ENCODE measurements around the gene PCNT. TPM values are rescaled to one million over a fixed set of nuclear protein-coding genes. Genes with fewer than 3 reads are reported as not detected.

The PCNT gene
- total RNA-seq, 1 experiment from 2014 or later: 39.6 TPM

DNA sequence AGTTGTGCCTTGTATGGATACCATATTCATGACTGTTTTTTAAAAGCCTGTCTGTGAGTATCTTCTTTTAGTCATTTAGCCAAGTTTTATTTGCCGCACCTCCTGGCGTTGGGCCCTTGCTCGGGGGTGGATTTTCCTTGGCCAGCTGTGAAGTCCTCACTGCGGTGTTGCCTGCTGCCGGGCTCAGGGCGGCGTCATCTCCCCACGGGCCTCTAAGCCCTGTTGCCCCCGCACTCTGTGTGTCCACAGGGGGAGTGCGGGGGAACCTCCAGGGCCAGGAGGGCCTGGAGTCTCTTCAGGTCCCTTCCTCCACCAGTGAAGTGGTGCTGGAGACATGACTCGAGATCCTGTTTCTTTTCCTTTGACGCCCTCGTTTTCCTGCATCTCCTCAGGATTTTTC is 69.0 kb downstream of the PCNT start:
- H3K56ac ChIP-seq (ENCODE audit: insufficient read length, low read depth, low read length): no peak overlapping the region
- TF ChIP-seq CTCF (conservative IDR thresholded peaks at IDR 0.05): no peak

More for the DNA sequence above, 69.0 kb downstream of the PCNT start:
- H2AFZ ChIP-seq (ENCODE audit: low read length): no peak overlapping the region
- no peak overlapping the region for H3K4ac ChIP-seq (ENCODE audit: low read depth, low read length)
- Mint-ChIP-seq H3K4me1 (no peaks in the 10 kb centered on the region), H3K4me3 (no peak overlapping the region), H3K9me3 (no peaks in the 10 kb centered on the region), H3K27me3 (ENCODE audit: low read depth) (no peaks in the 10 kb centered on the region), H3K36me3 (ENCODE audit: insufficient read depth in 1 of 3, low read depth in 3 of 3) (peaks cover 19 to 46% (median 37%) of the 10 kb centered on the region in 3 experiments; a peak in 6 of 7 replicates), H3K27ac (peak overlapping the region in 2 of 3 experiments; percentile 14 to 68; a peak in 2 of 7 replicates)
- no peak overlapping the region for H2BK12ac ChIP-seq (ENCODE audit: insufficient read length, low read depth, low read length)
- no peaks in the 10 kb centered on the region for H3K79me2 ChIP-seq (ENCODE audit: insufficient read depth, low read length)
- no peak overlapping the region for H2BK15ac ChIP-seq (ENCODE audit: low read depth, low read length)
- no peaks in the 10 kb centered on the region for H3K79me1 ChIP-seq (ENCODE audit: insufficient read depth, low read depth, low read length, poor library complexity, severe bottlenecking)
- no peak overlapping the region for H2BK120ac ChIP-seq (ENCODE audit: low read depth, low read length, poor library complexity, severe bottlenecking)
- H2BK20ac ChIP-seq (ENCODE audit: low read depth, low read length, poor library complexity, severe bottlenecking): no peak overlapping the region
- no peaks in the 10 kb centered on the region for H3K4me1 ChIP-seq (ENCODE audit: insufficient read depth, low read length)
- no peak overlapping the region for H4K91ac ChIP-seq (ENCODE audit: insufficient read length, low read depth, low read length)
- H3K18ac ChIP-seq (ENCODE audit: insufficient read length, low read depth, low read length): no peak overlapping the region
- no peak overlapping the region for H2BK5ac ChIP-seq (ENCODE audit: insufficient read length, low read length)
- H4K5ac ChIP-seq (ENCODE audit: insufficient read length, low read depth, low read length): no peak overlapping the region
- H3K14ac ChIP-seq (ENCODE audit: insufficient read depth, low read length): no peak overlapping the region
- no peak overlapping the region for H3K27ac ChIP-seq (ENCODE audit: insufficient read length, low read depth, low read length)
- H3K9me3 ChIP-seq (ENCODE audit: control insufficient read depth, low read depth, low read length): no peaks in the 10 kb centered on the region
- no peak overlapping the region for H2AK5ac ChIP-seq (ENCODE audit: insufficient read length, low read length)
- DNase-seq: no peak
- no peaks in the 10 kb centered on the region for H4K20me1 ChIP-seq (ENCODE audit: control insufficient read depth, insufficient read depth, insufficient read length)
- no peak overlapping the region for H4K8ac ChIP-seq (replicated peaks; ENCODE audit: insufficient read length, low read depth, low read length)
- H3K27me3 ChIP-seq (ENCODE audit: insufficient read depth, low read length): no peaks in the 10 kb centered on the region
- no peak overlapping the region for H3K23ac ChIP-seq (ENCODE audit: insufficient read length, low read depth, low read length)
- no peak overlapping the region for H3K4me2 ChIP-seq (ENCODE audit: insufficient read depth, insufficient read length, low read length)
- WGBS (ENCODE audit: extremely low coverage, insufficient read length, low lambda C conversion rate): no CpG with 5 or more reads among the region's 13 CpGs
- H3K23me2 ChIP-seq (ENCODE audit: insufficient read length, low read depth, low read length, poor library complexity, severe bottlenecking): no peaks in the 10 kb centered on the region
- H3K9ac ChIP-seq (ENCODE audit: extremely low read depth, insufficient read length, low read length): no peak overlapping the region
- H3T11ph ChIP-seq (ENCODE audit: low read length): no peak overlapping the region

Data from H9 (cell line).